ENCODE results near the gene TUBA4A. TPM values are rescaled to one million over a fixed set of nuclear protein-coding genes. Genes with fewer than 3 reads are reported as not detected.
"Not testable (repeated sequence)": the region's sequence is repeated elsewhere in the genome, so short reads cannot be mapped to it uniquely, and the experiment has no call there.

Gene TUBA4A
- total and polyA plus RNA-seq, 2 donors = 21.0 to 102 TPM

DNA sequence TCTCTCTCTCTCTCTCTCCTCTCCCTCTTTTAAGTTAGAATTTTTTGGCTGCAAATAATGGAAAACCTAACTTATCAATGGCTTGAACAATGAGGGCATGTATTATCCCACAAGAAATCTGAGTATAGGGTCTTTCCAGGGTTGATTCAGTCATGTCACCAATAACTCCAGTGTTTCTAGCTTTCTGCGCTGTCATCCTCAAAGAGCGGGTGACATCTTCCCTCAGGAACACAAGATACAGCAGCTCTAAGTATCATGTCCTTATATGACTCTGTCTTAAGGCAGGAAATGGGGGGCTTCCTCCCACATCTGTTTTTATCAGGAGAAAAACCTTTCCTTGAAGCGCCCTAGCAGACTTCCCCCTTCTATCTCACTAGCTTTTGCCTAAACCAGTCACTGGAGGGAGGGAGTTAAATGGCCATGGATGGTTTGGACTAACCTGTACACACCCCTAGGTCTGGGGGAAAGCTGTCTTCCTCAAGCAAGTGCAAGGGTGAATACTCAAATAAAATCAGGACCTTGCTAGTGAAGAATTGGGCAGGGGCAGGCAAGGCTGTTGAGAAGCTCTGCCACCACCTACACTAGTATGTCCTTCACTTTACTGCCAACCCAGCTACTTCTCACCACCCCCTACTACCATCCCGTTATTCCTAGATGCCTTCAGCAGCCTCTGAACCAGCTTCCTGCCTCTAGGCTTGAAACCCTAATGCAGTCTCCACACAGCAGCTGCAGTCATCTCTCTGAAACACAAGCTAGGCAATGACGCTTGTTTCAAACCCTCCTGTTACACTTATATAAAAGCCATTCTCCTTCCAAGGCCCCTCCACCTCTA, 7.5 kb upstream of the TUBA4A start:
- H3K27me3 ChIP-seq (ENCODE audit: control insufficient read depth in 2 of 2, insufficient read depth in 1 of 2, low read length in 1 of 2) = peaks cover 6 to 23% of the 10 kb centered on the region in 2 donors
- H3K36me3 ChIP-seq (ENCODE audit: control insufficient read depth in 2 of 2, insufficient read depth in 2 of 2, low read length in 1 of 2) = no peaks in the 10 kb centered on the region
- WGBS = 46% methylated on average over 5 of the region's 5 CpGs
- no peaks in the 10 kb centered on the region for H3K9me3 ChIP-seq (ENCODE audit: control insufficient read depth in 2 of 2, insufficient read depth in 1 of 2, low read length in 1 of 2)
- no peak for DNase-seq (ENCODE audit: low read depth in 6 of 9, low spot score in 9 of 9)
- H3K27ac ChIP-seq (ENCODE audit: low read depth in 1 of 2, low read length in 1 of 2) = no peak overlapping the region
- H3K4me3 ChIP-seq (ENCODE audit: low read length in 2 of 2) = no peak overlapping the region
- H3K4me1 ChIP-seq (ENCODE audit: control insufficient read depth in 2 of 2, insufficient read depth in 2 of 2, low read length in 2 of 2) = peaks cover 6% of the 10 kb centered on the region in 2 donors

DNA sequence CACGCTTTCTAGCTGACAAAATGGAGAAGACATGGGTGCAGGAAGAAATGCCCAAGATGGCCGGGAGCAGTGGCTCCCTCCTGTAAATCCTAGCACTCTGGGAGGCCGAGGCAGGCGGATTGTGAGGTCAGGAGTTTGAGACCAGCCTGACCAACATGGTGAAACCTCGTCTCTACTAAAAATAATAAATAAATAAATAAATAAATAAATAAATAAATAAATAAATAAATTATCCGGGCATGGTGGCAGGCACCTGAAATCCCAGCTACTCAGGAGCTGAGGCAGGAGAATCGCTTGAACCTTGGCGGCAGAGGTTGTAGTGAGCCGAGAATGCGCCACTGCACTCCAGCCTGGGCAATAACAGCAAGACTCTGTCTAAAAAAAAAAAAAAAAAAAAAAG, 5.2 kb upstream of the TUBA4A start:
- not testable (repeated sequence) for H3K27ac ChIP-seq (ENCODE audit: low read depth in 1 of 2, low read length in 1 of 2); H3K9me3 ChIP-seq (ENCODE audit: control insufficient read depth in 2 of 2, insufficient read depth in 1 of 2, low read length in 1 of 2); H3K4me3 ChIP-seq (ENCODE audit: low read length in 2 of 2); DNase-seq (ENCODE audit: low read depth in 6 of 9, low spot score in 9 of 9); H3K36me3 ChIP-seq (ENCODE audit: control insufficient read depth in 2 of 2, insufficient read depth in 2 of 2, low read length in 1 of 2)
- peaks cover 10 to 18% of the 10 kb centered on the region in 2 donors for H3K4me1 ChIP-seq (ENCODE audit: control insufficient read depth in 2 of 2, insufficient read depth in 2 of 2, low read length in 2 of 2)
- 96% methylated on average over 10 of the region's 10 CpGs for WGBS
- H3K27me3 ChIP-seq (ENCODE audit: control insufficient read depth in 2 of 2, insufficient read depth in 1 of 2, low read length in 1 of 2) = peaks cover 19 to 46% of the 10 kb centered on the region in 2 donors

DNA sequence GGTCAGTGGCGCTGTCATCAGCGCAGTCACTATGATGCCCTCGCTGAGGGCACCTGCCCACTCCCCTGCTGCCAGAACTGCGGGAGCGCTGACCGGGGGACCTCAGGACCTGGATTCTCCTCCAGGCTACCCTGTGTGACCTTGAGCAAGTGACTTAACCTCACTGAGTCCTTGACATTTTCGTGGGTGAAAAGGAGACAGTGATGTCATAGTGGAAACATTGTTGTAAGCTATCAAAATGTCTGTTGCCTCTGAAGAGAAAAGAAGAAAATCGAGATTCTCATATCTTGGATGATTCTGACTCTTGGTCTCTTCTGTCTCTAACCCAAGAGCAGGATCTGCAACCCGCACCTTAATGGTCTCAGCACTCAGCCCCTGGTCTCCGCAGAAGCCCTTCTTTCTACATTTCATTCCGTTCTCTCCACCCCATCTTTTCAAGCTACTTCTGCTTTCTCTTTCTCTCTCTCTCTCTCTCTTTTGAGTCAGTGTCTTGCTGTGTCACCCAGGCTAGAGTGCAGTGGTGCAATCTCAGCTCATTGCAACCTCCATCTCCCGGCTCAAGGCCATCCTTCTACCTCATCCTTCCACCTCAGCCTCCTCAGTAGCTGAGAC, 978 bp upstream of the TUBA4A start:
- Histone ChIP-seq H3K27ac (ENCODE audit: low read depth in 1 of 2, low read length in 1 of 2) (peak overlapping the region; percentile 12 to 86), H3K9me3 (ENCODE audit: control insufficient read depth in 2 of 2, insufficient read depth in 1 of 2, low read length in 1 of 2) (peaks cover 0 to 5% of the 10 kb centered on the region in 2 donors), H3K36me3 (ENCODE audit: control insufficient read depth in 2 of 2, insufficient read depth in 2 of 2, low read length in 1 of 2) (peaks cover 6 to 17% of the 10 kb centered on the region in 2 donors), H3K4me3 (ENCODE audit: low read length in 2 of 2) (peak overlapping the region; percentile 60 to 74), H3K4me1 (ENCODE audit: control insufficient read depth in 2 of 2, insufficient read depth in 2 of 2, low read length in 2 of 2) (peaks cover 9 to 49% of the 10 kb centered on the region in 2 donors), H3K27me3 (ENCODE audit: control insufficient read depth in 2 of 2, insufficient read depth in 1 of 2, low read length in 1 of 2) (peaks cover 40 to 72% of the 10 kb centered on the region in 2 donors)
- peak in 2 of 9 donors; percentile 29 to 63 for DNase-seq (ENCODE audit: low read depth in 6 of 9, low spot score in 9 of 9)
- 6% methylated on average over 12 of the region's 12 CpGs for WGBS

DNA sequence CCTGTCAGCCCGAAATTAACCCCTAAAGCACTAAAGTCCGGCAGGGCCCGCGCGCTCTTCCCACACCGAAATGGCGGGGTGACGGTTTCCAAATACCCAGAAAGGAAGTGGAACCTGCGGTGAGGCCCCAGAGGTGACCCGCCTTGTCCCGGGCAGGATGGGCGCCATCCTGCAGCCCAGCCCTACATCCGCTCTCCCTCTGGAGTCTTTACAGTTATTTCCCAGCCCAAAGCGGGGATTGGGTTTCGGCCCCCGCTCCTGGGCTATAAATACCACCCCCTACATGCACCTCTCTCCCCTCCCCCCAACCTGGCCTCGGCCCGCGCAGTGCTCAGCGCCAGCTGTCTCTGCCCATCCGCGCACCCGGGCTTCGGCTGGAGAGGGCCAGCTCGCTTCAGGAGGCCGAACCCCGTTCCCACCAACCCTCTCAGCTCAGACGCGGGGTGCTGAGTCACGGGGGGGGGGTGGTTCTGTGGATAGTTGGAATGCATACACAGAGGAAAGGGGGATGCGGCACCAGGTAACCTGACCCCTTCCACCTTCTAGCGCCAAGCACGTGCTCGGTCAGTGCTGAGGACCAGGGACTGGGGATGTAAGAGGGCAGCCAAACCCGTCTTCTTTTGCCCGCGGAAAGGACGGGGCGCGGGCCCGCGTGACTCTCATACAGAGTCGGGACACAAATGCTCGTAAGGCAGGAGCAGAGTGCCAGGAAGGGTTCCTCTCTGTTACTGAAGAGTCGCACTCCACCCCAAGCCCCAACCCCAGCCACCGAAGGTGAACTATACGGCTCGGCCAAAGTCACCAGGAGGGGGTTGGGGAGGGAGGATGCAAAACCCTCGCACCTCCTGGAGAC, 592 bp downstream of the TUBA4A start, which contains the start of gene TUBA4B:
TUBA4B (plus strand) TSS at position 344 of the 853 bp plus-strand sequence; CDS start at position 509, 165 bp downstream.
- Histone ChIP-seq H3K4me1 (ENCODE audit: control insufficient read depth in 2 of 2, insufficient read depth in 2 of 2, low read length in 2 of 2) (peaks cover 23 to 65% of the 10 kb centered on the region in 2 donors), H3K4me3 (ENCODE audit: low read length in 2 of 2) (peak within 1 kb of the TSS; percentile 60 to 74), H3K27me3 (ENCODE audit: control insufficient read depth in 2 of 2, insufficient read depth in 1 of 2, low read length in 1 of 2) (peaks cover 40 to 63% of the 10 kb centered on the region in 2 donors), H3K27ac (ENCODE audit: low read depth in 1 of 2, low read length in 1 of 2) (peak within 1 kb of the TSS in 1 of 2 donors; percentile 86), H3K9me3 (ENCODE audit: control insufficient read depth in 2 of 2, insufficient read depth in 1 of 2, low read length in 1 of 2) (peaks cover 0 to 5% of the 10 kb centered on the region in 2 donors), H3K36me3 (ENCODE audit: control insufficient read depth in 2 of 2, insufficient read depth in 2 of 2, low read length in 1 of 2) (peaks cover 15 to 22% of the 10 kb centered on the region in 2 donors)
- DNase-seq (ENCODE audit: low read depth in 6 of 9, low spot score in 9 of 9) = peak in 3 of 9 donors; percentile 34 to 53 (median 36)
- WGBS = 1% methylated on average over 49 of the region's 49 CpGs

DNA sequence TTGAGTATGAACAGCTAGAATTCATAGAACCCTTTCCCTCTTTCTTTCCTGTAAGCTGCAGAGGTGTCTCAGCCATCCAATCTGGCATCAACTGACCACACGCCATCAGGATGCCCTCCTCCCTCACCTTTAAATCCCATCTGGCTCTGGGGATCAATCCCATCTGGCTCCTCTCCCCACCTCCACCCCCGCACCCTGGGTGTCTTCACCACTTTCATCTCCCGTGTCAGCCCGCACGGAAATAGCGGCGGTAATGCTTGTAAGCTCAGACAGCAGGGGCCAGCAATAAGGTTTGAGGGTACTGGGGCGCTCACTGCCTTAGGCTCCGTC, 1.2 kb downstream of the TUBA4A start:
- Histone ChIP-seq H3K4me1 (ENCODE audit: control insufficient read depth in 2 of 2, insufficient read depth in 2 of 2, low read length in 2 of 2) (peaks cover 24 to 71% of the 10 kb centered on the region in 2 donors), H3K9me3 (ENCODE audit: control insufficient read depth in 2 of 2, insufficient read depth in 1 of 2, low read length in 1 of 2) (peaks cover 0 to 5% of the 10 kb centered on the region in 2 donors), H3K27ac (ENCODE audit: low read depth in 1 of 2, low read length in 1 of 2) (peak overlapping the region in 1 of 2 donors; percentile 86), H3K36me3 (ENCODE audit: control insufficient read depth in 2 of 2, insufficient read depth in 2 of 2, low read length in 1 of 2) (peaks cover 21 to 22% of the 10 kb centered on the region in 2 donors), H3K27me3 (ENCODE audit: control insufficient read depth in 2 of 2, insufficient read depth in 1 of 2, low read length in 1 of 2) (peaks cover 40 to 61% of the 10 kb centered on the region in 2 donors), H3K4me3 (ENCODE audit: low read length in 2 of 2) (peak overlapping the region; percentile 60 to 74)
- 11% methylated on average over 9 of the region's 9 CpGs for WGBS
- DNase-seq (ENCODE audit: low read depth in 6 of 9, low spot score in 9 of 9) = peak in 1 of 9 donors; percentile 32

DNA sequence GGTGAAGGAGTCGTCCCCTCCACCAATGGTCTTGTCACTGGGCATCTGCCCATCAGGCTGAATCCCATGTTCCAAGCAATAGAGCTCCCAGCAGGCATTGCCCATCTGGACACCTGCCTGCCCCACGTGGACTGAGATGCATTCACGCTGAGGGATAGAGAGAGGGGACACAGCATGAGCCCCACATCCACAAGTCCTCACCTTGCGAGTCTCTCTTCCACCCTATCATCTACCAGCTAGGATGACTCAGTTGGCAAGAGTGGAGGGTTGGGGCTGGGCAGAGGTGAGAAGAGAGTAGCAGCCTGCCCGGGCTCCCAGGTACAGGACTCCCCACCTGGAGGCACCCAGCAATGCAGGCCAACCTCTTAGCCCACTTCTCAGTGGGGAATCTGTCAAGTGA, 1.6 kb downstream of the TUBA4A start:
- H3K27me3 ChIP-seq (ENCODE audit: control insufficient read depth in 2 of 2, insufficient read depth in 1 of 2, low read length in 1 of 2) = peaks cover 40 to 59% of the 10 kb centered on the region in 2 donors
- peaks cover 29 to 76% of the 10 kb centered on the region in 2 donors for H3K4me1 ChIP-seq (ENCODE audit: control insufficient read depth in 2 of 2, insufficient read depth in 2 of 2, low read length in 2 of 2)
- peak overlapping the region in 1 of 2 donors; percentile 36 for H3K27ac ChIP-seq (ENCODE audit: low read depth in 1 of 2, low read length in 1 of 2)
- no peak for DNase-seq (ENCODE audit: low read depth in 6 of 9, low spot score in 9 of 9)
- H3K36me3 ChIP-seq (ENCODE audit: control insufficient read depth in 2 of 2, insufficient read depth in 2 of 2, low read length in 1 of 2) = peaks cover 21 to 22% of the 10 kb centered on the region in 2 donors
- 94% methylated on average over 5 of the region's 5 CpGs for WGBS
- peaks cover 0 to 5% of the 10 kb centered on the region in 2 donors for H3K9me3 ChIP-seq (ENCODE audit: control insufficient read depth in 2 of 2, insufficient read depth in 1 of 2, low read length in 1 of 2)
- peak overlapping the region; percentile 60 to 74 for H3K4me3 ChIP-seq (ENCODE audit: low read length in 2 of 2)

DNA sequence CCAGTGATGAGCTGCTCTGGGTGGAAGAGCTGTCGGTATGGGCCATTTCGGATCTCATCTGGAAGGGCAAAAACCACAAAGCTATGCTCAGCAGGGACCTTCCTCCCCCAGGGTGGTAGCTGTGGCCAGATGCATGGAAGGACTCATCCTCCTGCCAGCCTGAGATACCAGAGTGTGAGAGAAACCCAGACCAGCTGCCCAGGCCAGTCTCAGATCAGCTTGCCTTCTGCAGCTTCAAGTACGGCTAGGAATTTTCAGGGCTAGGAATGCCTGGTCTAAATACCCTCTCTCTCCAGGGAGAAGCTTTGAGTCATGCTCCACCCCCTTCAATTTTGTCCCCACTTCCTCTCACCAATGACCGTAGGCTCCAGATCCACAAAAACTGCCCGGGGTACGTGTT, 2.1 kb downstream of the TUBA4A start:
- H3K27me3 ChIP-seq (ENCODE audit: control insufficient read depth in 2 of 2, insufficient read depth in 1 of 2, low read length in 1 of 2) = peaks cover 38 to 56% of the 10 kb centered on the region in 2 donors
- WGBS = 92% methylated on average over 6 of the region's 6 CpGs
- DNase-seq (ENCODE audit: low read depth in 6 of 9, low spot score in 9 of 9) = no peak
- peaks cover 22 to 23% of the 10 kb centered on the region in 2 donors for H3K36me3 ChIP-seq (ENCODE audit: control insufficient read depth in 2 of 2, insufficient read depth in 2 of 2, low read length in 1 of 2)
- peaks cover 0 to 5% of the 10 kb centered on the region in 2 donors for H3K9me3 ChIP-seq (ENCODE audit: control insufficient read depth in 2 of 2, insufficient read depth in 1 of 2, low read length in 1 of 2)
- H3K4me3 ChIP-seq (ENCODE audit: low read length in 2 of 2) = peak overlapping the region in 1 of 2 donors; percentile 74
- peaks cover 32 to 80% of the 10 kb centered on the region in 2 donors for H3K4me1 ChIP-seq (ENCODE audit: control insufficient read depth in 2 of 2, insufficient read depth in 2 of 2, low read length in 2 of 2)
- H3K27ac ChIP-seq (ENCODE audit: low read depth in 1 of 2, low read length in 1 of 2) = no peak overlapping the region

DNA sequence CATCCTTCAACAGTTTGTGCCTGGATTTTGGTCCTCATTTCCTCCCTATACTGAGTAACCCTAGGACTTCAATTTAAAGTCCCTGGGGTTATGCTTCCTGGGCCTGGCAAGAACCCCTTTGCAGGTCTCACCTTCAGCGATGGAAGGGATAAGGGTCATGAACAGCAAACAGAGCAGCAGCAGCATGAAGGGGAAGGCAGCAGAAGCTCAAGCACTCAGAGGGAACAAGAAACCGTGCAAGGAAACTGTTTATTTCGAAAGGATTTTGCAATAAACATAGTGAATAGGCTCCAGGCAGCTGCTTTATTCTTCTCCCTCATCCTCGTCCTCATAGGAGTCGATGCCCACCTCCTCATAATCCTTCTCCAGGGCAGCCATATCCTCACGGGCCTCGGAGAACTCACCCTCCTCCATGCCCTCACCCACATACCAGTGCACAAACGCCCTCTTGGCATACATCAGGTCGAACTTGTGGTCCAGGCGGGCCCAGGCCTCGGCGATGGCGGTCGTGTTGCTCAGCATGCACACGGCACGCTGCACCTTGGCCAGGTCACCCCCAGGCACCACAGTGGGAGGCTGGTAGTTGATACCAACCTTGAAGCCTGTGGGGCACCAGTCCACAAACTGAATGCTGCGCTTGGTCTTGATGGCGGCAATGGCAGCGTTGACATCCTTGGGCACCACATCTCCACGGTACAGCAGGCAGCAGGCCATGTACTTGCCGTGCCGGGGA, 3.5 kb downstream of the TUBA4A start:
- 93% methylated on average over 22 of the region's 22 CpGs for WGBS
- Histone ChIP-seq H3K27me3 (ENCODE audit: control insufficient read depth in 2 of 2, insufficient read depth in 1 of 2, low read length in 1 of 2) (peaks cover 28 to 41% of the 10 kb centered on the region in 2 donors), H3K4me1 (ENCODE audit: control insufficient read depth in 2 of 2, insufficient read depth in 2 of 2, low read length in 2 of 2) (peaks cover 43 to 90% of the 10 kb centered on the region in 2 donors), H3K9me3 (ENCODE audit: control insufficient read depth in 2 of 2, insufficient read depth in 1 of 2, low read length in 1 of 2) (peaks cover 0 to 8% of the 10 kb centered on the region in 2 donors), H3K36me3 (ENCODE audit: control insufficient read depth in 2 of 2, insufficient read depth in 2 of 2, low read length in 1 of 2) (peaks cover 23 to 24% of the 10 kb centered on the region in 2 donors), H3K27ac (ENCODE audit: low read depth in 1 of 2, low read length in 1 of 2) (peak overlapping the region; percentile 78 to 94), H3K4me3 (ENCODE audit: low read length in 2 of 2) (peak overlapping the region in 1 of 2 donors; percentile 27)
- DNase-seq (ENCODE audit: low read depth in 6 of 9, low spot score in 9 of 9) = no peak

Measured in thymus (tissue), 11 donors.